ENCODE measurements around the gene CLN6. TPM values are rescaled to one million over a fixed set of nuclear protein-coding genes. Genes with fewer than 3 reads are reported as not detected.
"Not testable (repeated sequence)": the region's sequence is repeated elsewhere in the genome, so short reads cannot be mapped to it uniquely, and the experiment has no call there.

Gene CLN6
- polyA plus RNA-seq, 3 donors, result 36.5 to 42.9 (median 39.2) TPM

DNA sequence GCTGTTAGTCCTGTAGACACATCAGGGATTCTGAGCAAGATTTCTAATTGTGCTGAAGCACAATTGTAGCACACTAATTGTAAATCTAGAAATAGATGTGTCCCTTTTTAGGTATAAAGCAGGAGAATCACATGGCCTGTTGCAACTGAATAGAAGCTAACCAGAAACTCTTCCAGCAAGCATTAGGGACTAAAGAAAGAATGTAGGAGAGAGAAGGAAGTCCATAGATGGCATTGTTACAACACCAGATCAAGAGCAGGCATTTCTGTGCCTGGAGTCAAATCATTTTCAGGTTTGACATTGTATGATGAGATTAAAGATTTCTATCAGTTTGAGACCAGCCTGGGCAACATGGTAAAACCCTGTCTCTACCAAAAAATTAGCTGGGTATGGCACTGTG, 51.8 kb downstream of the CLN6 start:
- DNase-seq (ENCODE audit: extremely low read depth in 1 of 11, low read depth in 9 of 11, low spot score in 4 of 11), result no peak

DNA sequence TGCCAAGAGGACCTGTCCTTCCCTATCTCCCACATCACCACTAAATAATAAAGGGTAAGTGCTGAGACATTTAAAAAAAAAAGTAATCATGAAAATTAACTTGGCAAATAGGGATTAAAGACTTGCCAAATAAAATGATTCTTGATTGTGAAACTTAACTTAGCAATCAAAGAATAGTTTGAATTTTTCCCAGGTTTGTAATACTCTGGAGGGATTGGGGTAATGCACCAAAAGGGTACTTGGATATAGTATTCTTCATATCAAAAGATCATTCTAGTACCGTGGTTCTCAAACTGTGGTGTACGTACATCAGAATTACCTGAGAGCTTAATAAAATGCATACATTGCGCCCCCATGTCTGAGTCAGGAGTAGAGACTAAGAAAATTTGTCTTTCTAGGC, 52.9 kb downstream of the CLN6 start:
- no peak for DNase-seq (ENCODE audit: extremely low read depth in 1 of 11, low read depth in 9 of 11, low spot score in 4 of 11)

DNA sequence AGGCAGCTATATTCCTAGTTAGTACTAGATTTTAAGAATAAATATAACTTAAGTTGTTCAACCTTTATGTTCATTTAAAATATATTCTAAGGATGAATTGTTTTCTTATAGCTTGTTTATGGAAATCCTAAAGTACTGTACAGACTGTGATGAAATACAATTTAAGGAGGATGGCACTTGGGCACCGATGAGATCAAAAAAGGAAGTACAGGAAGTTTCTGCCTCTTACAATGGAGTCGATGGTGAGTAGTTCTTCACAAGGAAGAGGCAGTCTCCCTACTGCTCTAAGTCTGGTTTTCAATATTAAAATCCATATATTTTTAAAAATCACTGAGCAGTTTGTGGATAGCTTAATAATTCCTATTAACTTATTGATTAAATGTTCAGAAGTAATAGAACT, 54.0 kb downstream of the CLN6 start:
- no peak for DNase-seq (ENCODE audit: extremely low read depth in 1 of 11, low read depth in 9 of 11, low spot score in 4 of 11)

DNA sequence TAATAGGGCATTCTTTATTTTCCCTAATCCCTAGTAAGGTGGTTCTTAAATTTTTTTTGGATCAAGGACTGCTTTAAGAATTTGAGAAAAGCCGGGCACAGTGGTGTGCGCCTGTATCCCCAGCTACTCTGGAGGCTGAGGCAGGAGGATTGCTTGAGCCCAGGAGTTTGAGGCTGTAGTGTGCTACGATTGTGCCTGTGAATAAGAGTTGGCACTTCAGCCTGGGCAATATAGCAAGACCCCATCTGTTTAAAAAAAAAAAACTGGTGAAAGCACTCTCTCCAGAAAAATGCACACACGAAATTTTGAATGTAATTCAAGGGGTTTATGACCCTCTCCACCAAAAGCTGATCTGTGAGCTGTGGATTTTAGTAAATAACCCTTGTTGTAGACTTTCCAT, 56.4 kb downstream of the CLN6 start:
- no peak for DNase-seq (ENCODE audit: extremely low read depth in 1 of 11, low read depth in 9 of 11, low spot score in 4 of 11)

DNA sequence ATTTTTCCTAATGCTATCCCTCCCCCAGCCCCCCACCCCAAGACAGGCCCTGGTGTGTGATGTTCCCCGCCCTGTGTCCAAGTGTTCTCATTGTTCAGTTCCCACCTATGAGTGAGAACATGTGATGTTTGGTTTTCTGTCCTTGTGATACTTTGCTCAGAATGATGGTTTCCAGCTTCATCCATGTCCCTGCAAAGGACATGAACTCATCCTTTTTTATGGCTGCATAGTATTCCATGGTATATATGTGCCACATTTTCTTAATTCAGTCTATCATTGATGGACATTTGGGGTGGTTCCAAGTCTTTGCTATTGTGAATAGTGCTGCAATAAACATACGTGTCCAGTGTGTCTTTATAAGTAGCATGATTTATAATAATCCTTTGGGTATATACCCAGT, 57.5 kb downstream of the CLN6 start:
- not testable (repeated sequence) for DNase-seq (ENCODE audit: extremely low read depth in 1 of 11, low read depth in 9 of 11, low spot score in 4 of 11)

DNA sequence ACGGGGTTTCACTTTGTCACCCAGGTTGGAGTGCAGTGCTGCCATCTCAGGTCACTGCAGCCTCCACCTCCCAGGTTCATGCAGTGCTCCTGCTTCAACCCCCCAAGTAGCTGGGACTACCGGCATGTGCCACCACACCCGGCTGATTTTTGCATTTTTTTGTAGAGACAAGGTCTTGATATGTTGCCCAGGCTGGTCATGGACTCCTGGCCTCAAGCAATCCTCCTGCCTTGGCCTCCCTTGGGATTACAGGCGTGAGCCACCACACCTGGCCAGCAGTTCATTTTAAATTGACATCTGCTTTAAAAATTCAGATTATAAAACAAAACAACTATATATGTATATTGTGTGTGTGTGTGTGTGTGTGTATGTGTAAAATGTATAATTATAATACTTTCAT, 62.7 kb downstream of the CLN6 start:
- no peak for DNase-seq (ENCODE audit: extremely low read depth in 1 of 11, low read depth in 9 of 11, low spot score in 4 of 11)

DNA sequence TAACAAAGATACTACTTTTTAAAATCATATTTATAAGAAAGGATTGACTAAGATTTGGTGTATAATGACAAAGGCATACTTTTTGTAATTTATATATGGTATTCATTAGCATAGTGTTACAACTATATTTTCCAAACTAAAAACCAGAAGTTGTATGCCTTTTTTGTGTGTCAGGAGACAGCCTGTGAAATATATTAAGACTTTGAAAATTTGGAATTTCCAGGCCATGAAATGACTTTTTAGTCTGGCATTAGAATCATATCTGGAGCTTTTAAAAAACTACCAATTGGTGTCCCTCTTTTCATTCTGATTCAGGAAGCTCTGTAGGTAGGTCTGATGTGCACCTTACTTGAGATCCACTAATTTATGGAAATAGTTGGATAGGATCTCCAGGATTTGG, 66.3 kb downstream of the CLN6 start:
- DNase-seq (ENCODE audit: extremely low read depth in 1 of 11, low read depth in 9 of 11, low spot score in 4 of 11), result no peak

DNA sequence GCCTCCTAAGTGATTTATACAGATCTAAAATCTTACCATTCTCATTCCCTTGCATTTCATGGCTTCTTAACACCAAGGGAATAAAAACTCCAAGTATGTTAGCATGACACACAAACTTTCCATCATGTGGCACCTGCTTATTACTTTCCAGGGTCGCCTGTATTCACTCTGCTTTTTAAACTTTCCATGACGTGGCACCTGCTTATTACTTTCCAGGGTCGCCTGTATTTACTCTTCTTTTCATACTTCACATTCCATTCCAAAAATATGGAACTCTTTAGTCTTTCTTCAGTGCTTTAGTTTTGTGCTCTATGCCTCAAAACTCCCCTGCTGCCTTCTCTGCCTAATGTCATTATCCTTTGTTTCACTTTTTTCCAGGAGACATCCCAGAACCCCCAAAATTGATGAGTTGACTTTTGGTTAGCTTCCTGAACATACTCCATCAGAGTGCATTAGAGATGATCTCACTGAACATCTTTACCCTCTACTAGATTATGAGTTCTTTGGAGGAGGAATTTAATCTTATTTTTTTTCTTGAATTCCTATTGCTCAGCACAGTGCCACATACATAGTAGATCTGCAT, 71.4 kb downstream of the CLN6 start:
- DNase-seq (ENCODE audit: extremely low read depth in 1 of 11, low read depth in 9 of 11, low spot score in 4 of 11), result no peak

DNA sequence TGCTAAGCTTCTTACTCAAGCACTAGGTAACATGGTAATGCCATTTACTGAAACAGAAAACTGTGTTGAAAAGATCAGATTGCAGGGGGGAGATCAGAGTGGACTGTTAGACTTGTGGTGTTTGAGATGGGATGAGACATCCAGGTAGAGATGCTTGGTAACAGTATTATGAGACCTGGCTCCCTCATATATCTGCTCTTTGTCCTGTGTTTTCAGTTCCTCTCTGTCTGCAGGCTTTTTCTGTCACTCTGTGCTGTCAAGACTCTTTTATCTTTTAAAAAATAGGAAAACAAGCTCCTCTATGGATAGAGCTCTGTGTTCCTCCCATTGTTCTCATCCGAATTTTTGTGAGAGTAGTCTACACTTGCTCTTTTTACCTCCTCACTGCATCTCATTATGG, 72.5 kb downstream of the CLN6 start:
- DNase-seq (ENCODE audit: extremely low read depth in 1 of 11, low read depth in 9 of 11, low spot score in 4 of 11), result no peak

Other genes starting within 250 kb of the CLN6 start
- gene PIAS1, start 175.4 kb downstream of the CLN6 start, polyA plus RNA-seq (ENCODE audit: insufficient read length in 3 of 3), result 10 to 100 TPM; 38.9 to 51.2 (median 44.1) TPM
- gene CALML4, start 24.4 kb downstream of the CLN6 start, polyA plus RNA-seq (ENCODE audit: insufficient read length in 3 of 3), result 10 to 100 TPM; 35.3 to 39.0 (median 37.2) TPM
- 10 to 100 TPM; 55.9 to 61.8 (median 56.0) TPM for gene FEM1B, start 48.0 kb upstream of the CLN6 start, polyA plus RNA-seq (ENCODE audit: insufficient read length in 3 of 3)
- 1 to 10 TPM; 3.1 to 4.4 (median 3.4) TPM for gene ITGA11, start 202.4 kb upstream of the CLN6 start, polyA plus RNA-seq (ENCODE audit: insufficient read length in 3 of 3)